Measurements from ENCODE around the gene GABRD.

GABRD gene, protein sequence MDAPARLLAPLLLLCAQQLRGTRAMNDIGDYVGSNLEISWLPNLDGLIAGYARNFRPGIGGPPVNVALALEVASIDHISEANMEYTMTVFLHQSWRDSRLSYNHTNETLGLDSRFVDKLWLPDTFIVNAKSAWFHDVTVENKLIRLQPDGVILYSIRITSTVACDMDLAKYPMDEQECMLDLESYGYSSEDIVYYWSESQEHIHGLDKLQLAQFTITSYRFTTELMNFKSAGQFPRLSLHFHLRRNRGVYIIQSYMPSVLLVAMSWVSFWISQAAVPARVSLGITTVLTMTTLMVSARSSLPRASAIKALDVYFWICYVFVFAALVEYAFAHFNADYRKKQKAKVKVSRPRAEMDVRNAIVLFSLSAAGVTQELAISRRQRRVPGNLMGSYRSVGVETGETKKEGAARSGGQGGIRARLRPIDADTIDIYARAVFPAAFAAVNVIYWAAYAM

GRCh38 chr1:2019172-2019543 is at the start of gene GABRD:
Gene GABRD, plus strand, starts transcription at chr1:2019345. Its CDS starts 79 bp downstream, at chr1:2019424.
- no peak for FAIRE-seq
- no peak for TF ChIP-seq CTCF (IDR thresholded peaks at IDR 0.05; ENCODE audit: insufficient read depth, missing control alignments)
- DNase-seq (ENCODE audit: insufficient read length, low spot score): peak; percentile 53

DNA sequence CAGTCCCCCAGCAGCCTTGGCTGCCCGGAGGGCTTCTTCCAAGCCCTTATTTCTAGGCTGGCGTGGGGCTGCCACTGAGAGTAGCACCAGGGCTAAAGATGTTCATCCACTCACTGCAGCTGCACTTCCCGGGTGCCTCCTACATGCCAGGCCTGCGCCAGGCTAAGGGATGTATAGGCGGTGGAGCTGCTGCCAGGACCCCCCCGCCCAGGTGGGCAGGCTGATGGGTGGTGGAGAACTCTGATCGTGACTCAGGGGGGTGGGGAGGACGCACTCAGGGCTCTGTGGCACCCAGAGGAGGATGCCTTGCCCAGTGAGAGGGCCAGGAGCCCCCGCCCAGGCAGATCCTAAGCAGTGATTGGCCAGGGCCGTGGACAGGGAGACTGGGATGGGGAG is 49.6 kb upstream of the GABRD start:
- FAIRE-seq: no peak
- no peak for TF ChIP-seq CTCF (IDR thresholded peaks at IDR 0.05; ENCODE audit: insufficient read depth, missing control alignments)
- DNase-seq (ENCODE audit: insufficient read length, low spot score): no peak

- DNase-seq (ENCODE audit: insufficient read length, low spot score): no peak
- no peak for FAIRE-seq
- TF ChIP-seq CTCF (IDR thresholded peaks at IDR 0.05; ENCODE audit: insufficient read depth, missing control alignments): no peak
Observed at GRCh38 chr1:1969953-1970716, 49.0 kb upstream of the GABRD start.

GRCh38 chr1:1971017-1971416 is 48.1 kb upstream of the GABRD start:
- FAIRE-seq (no peak), DNase-seq (ENCODE audit: insufficient read length, low spot score) (no peak)
- TF ChIP-seq CTCF (IDR thresholded peaks at IDR 0.05; ENCODE audit: insufficient read depth, missing control alignments): no peak

DNA sequence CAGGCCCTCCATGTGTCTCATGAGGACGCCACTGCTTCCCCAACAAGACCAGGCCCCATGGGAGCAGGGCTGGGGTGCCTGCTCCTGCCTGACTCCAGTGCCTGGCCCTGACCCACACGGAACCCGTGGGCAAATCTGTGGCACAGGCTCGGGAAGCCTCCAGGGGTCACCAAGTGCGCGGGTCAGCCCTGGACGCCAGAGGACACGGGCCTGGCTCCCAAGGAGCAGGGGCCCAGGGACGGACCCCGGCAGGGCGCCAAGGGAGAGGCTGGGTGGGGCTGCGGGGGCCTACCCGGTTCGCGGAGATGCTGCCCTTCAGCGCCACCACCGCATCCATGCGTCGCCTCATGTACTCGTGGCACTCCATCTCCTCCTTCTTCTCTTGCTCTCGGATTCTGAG is 47.5 kb upstream of the GABRD start:
- FAIRE-seq (no peak), DNase-seq (ENCODE audit: insufficient read length, low spot score) (no peak)
- no peak for TF ChIP-seq CTCF (IDR thresholded peaks at IDR 0.05; ENCODE audit: insufficient read depth, missing control alignments)

DNA sequence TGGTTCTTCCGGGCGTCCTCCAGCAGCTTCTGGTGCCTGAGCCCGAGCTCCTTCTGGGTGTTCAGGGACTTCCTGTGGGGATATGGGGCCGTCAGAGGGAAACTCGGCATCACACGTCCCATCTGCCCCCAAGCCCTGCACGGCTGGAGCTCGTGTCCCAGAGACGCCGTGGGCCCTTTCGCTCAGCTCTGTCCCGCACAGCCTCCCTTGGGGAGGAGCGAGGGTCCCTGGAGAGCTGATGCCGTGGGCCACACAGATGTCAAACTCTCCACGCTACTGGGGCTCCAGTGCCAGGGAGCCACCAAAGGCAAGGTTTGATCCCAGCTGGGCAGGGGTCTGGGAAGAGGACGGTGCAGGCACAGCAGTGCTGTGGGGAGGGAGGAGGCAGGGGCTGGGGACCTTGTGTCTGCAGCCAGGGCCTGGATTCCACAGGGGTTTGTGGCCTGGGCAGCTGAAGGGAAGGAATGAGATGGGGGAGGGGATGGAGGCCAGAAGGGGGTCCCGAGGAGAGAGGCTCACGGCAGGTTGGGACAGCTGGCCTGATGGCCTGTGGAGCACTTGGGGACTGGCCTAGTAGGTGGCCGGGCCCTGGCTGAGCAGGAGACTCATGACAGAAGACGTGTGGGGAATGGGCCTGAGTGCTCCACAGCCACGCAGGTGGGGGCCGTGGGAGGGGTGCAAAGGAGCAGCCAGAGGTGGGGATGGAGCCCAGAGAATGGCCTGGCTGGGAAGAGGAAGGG is 46.0 kb upstream of the GABRD start:
- FAIRE-seq (no peak), DNase-seq (ENCODE audit: insufficient read length, low spot score) (no peak)
- no peak for TF ChIP-seq CTCF (IDR thresholded peaks at IDR 0.05; ENCODE audit: insufficient read depth, missing control alignments)

Measured in D721Med (cell line).